Glutamatergic neuron (in vitro differentiated cells): ENCODE data around the gene IL22RA2. TPM values are rescaled to one million over a fixed set of nuclear protein-coding genes. Genes with fewer than 3 reads are reported as not detected.

Source experiments
- DNase-seq: peaks from one replicate; pipeline ENCODE4 v3.0.0; 2022
- H3K27ac Mint-ChIP-seq: one replicate; pipeline ENCODE4 v1.8.0; 2020; ENCODE audit warnings: mild to moderate bottlenecking, mixed read lengths, inconsistent platforms; ENCODE audit not compliant: unreplicated experiment
- H3K27me3 Mint-ChIP-seq: one replicate; pipeline ENCODE4 v1.8.0; 2020; ENCODE audit warnings: mild to moderate bottlenecking, moderate library complexity, mixed read lengths, inconsistent platforms; ENCODE audit not compliant: unreplicated experiment
- H3K36me3 Mint-ChIP-seq: one replicate; pipeline ENCODE4 v1.8.0; 2020; ENCODE audit warnings: mild to moderate bottlenecking, mixed read lengths, inconsistent platforms; ENCODE audit not compliant: unreplicated experiment
- H3K4me1 Mint-ChIP-seq: one replicate; pipeline ENCODE4 v1.8.0; 2020; ENCODE audit warnings: mild to moderate bottlenecking, low read depth, mixed read lengths, inconsistent platforms; ENCODE audit not compliant: unreplicated experiment
- H3K4me3 Mint-ChIP-seq: one replicate; pipeline ENCODE4 v1.8.0; 2020; ENCODE audit warnings: mild to moderate bottlenecking, mixed read lengths, inconsistent platforms; ENCODE audit not compliant: unreplicated experiment
- H3K9me3 Mint-ChIP-seq: one replicate; pipeline ENCODE4 v1.8.0; 2020; ENCODE audit warnings: mild to moderate bottlenecking, moderate library complexity, mixed read lengths, inconsistent platforms; ENCODE audit not compliant: unreplicated experiment
- CTCF ChIP-seq: fragments of 200-600 bp; sonication (generic); IDR thresholded peaks from one replicate; pipeline ENCODE4 v1.5.0; 2021; ENCODE audit not compliant: partially characterized antibody, unreplicated experiment
- total RNA-seq: library from RNA; stranded (reverse); fragmentation: NEBNext Ultra II Directional; extraction: Animal tissue kit (Norgen Biotek cat#: 25700); gene quantifications from one replicate; pipeline ENCODE4 v1.2.1, GENCODE V29; 2021; ENCODE audit not compliant: unreplicated experiment

The IL22RA2 gene
- total RNA-seq, 1 donor from 2014 or later, result not detected

DNA sequence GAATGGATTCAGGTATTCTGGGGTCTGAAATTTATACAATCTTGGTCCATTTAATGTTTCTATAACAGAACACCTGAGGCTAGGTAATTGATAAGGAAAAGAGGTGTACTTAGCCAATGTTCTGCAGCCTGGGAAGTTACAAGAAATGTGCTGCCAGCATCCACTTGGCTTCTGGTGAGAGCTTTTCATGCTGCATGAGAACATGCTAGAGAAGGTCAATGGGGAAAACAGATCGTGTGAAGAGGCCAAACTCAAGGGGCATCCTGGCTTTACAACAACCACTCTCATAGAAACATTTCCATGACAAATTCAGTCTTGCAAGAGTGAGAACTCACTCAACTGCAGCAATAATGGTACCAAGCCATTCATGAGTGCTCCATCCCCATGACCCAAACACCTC, 16.8 kb downstream of the IL22RA2 start:
- Mint-ChIP-seq H3K27me3 (no peaks in the 10 kb centered on the region), H3K36me3 (peaks cover 4% of the 10 kb centered on the region), H3K4me3 (no peak overlapping the region), H3K27ac (no peak overlapping the region), H3K9me3 (no peaks in the 10 kb centered on the region), H3K4me1 (no peaks in the 10 kb centered on the region)
- TF ChIP-seq CTCF, result no peak
- DNase-seq, result no peak

DNA sequence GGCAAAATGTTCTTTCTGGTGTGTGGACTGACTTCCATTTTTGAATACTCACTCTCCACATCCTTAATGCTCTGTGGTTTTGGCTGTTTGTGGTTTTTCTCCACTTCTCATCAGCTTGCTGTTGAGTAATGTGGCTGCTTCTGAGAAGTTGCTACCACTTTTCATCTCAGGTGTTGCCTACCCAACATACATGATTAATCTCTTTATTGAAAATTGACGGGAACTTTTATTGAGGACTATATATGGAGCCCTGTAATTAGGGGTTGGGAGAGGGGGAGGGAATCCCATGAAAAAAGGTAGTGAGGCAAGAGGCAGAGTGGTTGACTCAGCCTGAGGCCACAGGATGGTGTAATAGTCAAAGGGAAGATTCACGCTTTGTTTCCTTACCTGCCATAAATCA, 17.6 kb downstream of the IL22RA2 start:
- H3K36me3 Mint-ChIP-seq, result peaks cover 4% of the 10 kb centered on the region
- H3K9me3 Mint-ChIP-seq, result no peaks in the 10 kb centered on the region
- no peaks in the 10 kb centered on the region for H3K4me1 Mint-ChIP-seq
- DNase-seq, result no peak
- H3K4me3 Mint-ChIP-seq, result no peak overlapping the region
- no peaks in the 10 kb centered on the region for H3K27me3 Mint-ChIP-seq
- no peak for TF ChIP-seq CTCF
- no peak overlapping the region for H3K27ac Mint-ChIP-seq

DNA sequence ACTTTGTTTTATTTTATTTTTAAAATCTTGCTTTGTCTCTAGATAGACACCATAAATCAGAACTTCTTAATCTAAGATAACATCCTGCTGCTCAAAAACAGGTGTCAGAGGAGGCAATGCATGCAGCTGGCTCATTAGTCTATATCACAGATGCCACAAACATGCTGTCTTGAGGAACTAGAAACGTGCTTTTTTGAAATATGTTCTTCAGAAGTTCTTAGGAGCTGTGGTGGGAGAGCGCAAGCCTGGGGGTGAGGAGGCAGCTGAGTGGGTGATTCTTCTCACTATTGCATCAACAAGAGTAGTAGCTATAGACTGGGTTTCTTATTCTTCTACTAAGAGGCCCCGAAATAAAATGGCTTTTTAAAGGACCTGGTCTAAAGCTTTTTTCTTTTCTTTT, 23.4 kb downstream of the IL22RA2 start:
- Mint-ChIP-seq H3K27me3 (no peaks in the 10 kb centered on the region), H3K9me3 (peaks cover 2% of the 10 kb centered on the region), H3K4me1 (no peaks in the 10 kb centered on the region), H3K36me3 (no peaks in the 10 kb centered on the region), H3K4me3 (no peak overlapping the region), H3K27ac (no peak overlapping the region)
- TF ChIP-seq CTCF, result no peak
- DNase-seq, result no peak

GRCh38 chr6:137149035-137149393, 24.4 kb downstream of the IL22RA2 start:
- no peaks in the 10 kb centered on the region for H3K4me1 Mint-ChIP-seq
- H3K27ac Mint-ChIP-seq, result no peak overlapping the region
- no peak for TF ChIP-seq CTCF
- no peaks in the 10 kb centered on the region for H3K36me3 Mint-ChIP-seq
- no peaks in the 10 kb centered on the region for H3K27me3 Mint-ChIP-seq
- peaks cover 2% of the 10 kb centered on the region for H3K9me3 Mint-ChIP-seq
- no peak for DNase-seq
- no peak overlapping the region for H3K4me3 Mint-ChIP-seq

GRCh38 chr6:137148306-137149034, 25.0 kb downstream of the IL22RA2 start:
- Mint-ChIP-seq H3K36me3 (no peaks in the 10 kb centered on the region), H3K4me3 (no peak overlapping the region), H3K27ac (no peak overlapping the region), H3K4me1 (no peaks in the 10 kb centered on the region), H3K9me3 (peaks cover 2% of the 10 kb centered on the region), H3K27me3 (no peaks in the 10 kb centered on the region)
- DNase-seq, result no peak
- no peak for TF ChIP-seq CTCF
